K562 (cell line): Measurements from ENCODE around the gene GATAD2B. TPM values are rescaled to one million over a fixed set of nuclear protein-coding genes. Genes with fewer than 3 reads are reported as not detected.

ENCODE experiments used
- ATAC-seq: fragments of 200-7000 bp; cut with Tn5 transposase; 3 replicates; pipeline ENCODE4 v1.9.1; 2020; ENCODE audit warnings: moderate library complexity
- BruUV-seq: library from RNA; stranded (reverse); fragments of 400-500 nt; replicated peaks from 2 replicates; lab custom pipeline; 2021; lab: Mats Ljungman, UMichigan
- CTCF ChIA-PET: fragments of 300-600 bp; formaldehyde crosslinking; extraction: SDS; loops from one replicate; lab custom pipeline; 2021; ENCODE audit warnings: low intra/inter-chr PET ratio; lab: Yijun Ruan, JAX
- POLR2A ChIA-PET: fragments of 300-600, 350-650 bp; sonication (Branson Sonifier 250); formaldehyde crosslinking; extraction: SDS; loops from one replicate; lab custom pipeline; 2021; ENCODE audit warnings: antibody characterized with exemption, inconsistent platforms; lab: Yijun Ruan, JAX
- DNase-seq, 4 experiments: peaks; one replicate each; pipeline versions ENCODE4 v3.0.0 to v3.0.0-alpha.2; 2011 to 2018; ENCODE audit warnings: low spot score in 3 of 4, mixed read lengths in 3 of 4; ENCODE audit errors: extremely low read depth in 1 of 4
- FAIRE-seq: peaks from 2 replicates; lab custom pipeline; 2011; peaks lifted over from hg19 to GRCh38; lab: Jason Lieb, UNC
- H2AFZ ChIP-seq: 2 replicates; pipeline ENCODE4 v1.6.0; 2011; ENCODE audit warnings: low read depth, low read length, control low read depth, inconsistent platforms
- H3K27ac ChIP-seq: fragments of 200-600 bp; 3 replicates; pipeline ENCODE4 v1.8.0; 2011; ENCODE audit warnings: low read depth, mild to moderate bottlenecking, control low read depth, inconsistent platforms, low read length, moderate library complexity, mixed read lengths; ENCODE audit errors: extremely low read depth
- H3K27me3 ChIP-seq, 2 experiments: fragments of 300-600 bp in 1 of 2; 2 replicates in 1 of 2; 3 replicates in 1 of 2; pipeline versions ENCODE4 v1.6.0 to v1.8.0; 2011; ENCODE audit warnings: inconsistent platforms in 2 of 2, low read length in 2 of 2, mild to moderate bottlenecking in 1 of 2, mixed read lengths in 1 of 2, moderate library complexity in 1 of 2; ENCODE audit not compliant: control insufficient read depth in 2 of 2, insufficient read depth in 2 of 2
- H3K36me3 ChIP-seq: fragments of 300-600 bp; 3 replicates; pipeline ENCODE4 v1.8.0; 2011; ENCODE audit warnings: mild to moderate bottlenecking, low read length, inconsistent platforms; ENCODE audit not compliant: control insufficient read depth, insufficient read depth
- H3K4me1 ChIP-seq, 2 experiments: fragments of 200-600 bp in 1 of 2; replicated peaks in 1 of 2; 2 replicates in 1 of 2; 3 replicates in 1 of 2; pipeline versions ENCODE4 v1.5.1 to v1.8.0; 2011; ENCODE audit warnings: inconsistent platforms in 2 of 2, low read length in 2 of 2, mild to moderate bottlenecking in 1 of 2, mixed read lengths in 1 of 2, moderate library complexity in 1 of 2; ENCODE audit not compliant: control insufficient read depth in 2 of 2, insufficient read depth in 2 of 2
- H3K4me2 ChIP-seq: 2 replicates; pipeline ENCODE4 v1.6.1; 2011; ENCODE audit warnings: low read length, control low read depth, inconsistent platforms, mixed read lengths; ENCODE audit not compliant: insufficient read depth
- H3K4me3 ChIP-seq: fragments of 200-600 bp; sonication (generic), shearing (Covaris generic); 2 replicates; pipeline ENCODE4 v1.5.1; 2016; ENCODE audit warnings: control low read depth, inconsistent platforms
- H3K79me2 ChIP-seq: fragments of 200-600 bp; 3 replicates; pipeline ENCODE4 v1.8.0; 2011; ENCODE audit warnings: low read length, inconsistent platforms; ENCODE audit not compliant: control insufficient read depth, insufficient read depth
- H3K9ac ChIP-seq, 2 experiments: 2 replicates each; pipeline versions ENCODE4 v1.6.0 to v1.6.1; 2011; ENCODE audit warnings: low read depth in 2 of 2, low read length in 2 of 2, control low read depth in 1 of 2, inconsistent platforms in 1 of 2, mild to moderate bottlenecking in 1 of 2, mixed read lengths in 1 of 2; ENCODE audit not compliant: insufficient read depth in 1 of 2
- H3K9me1 ChIP-seq: one replicate; pipeline ENCODE4 v1.6.0; 2011; ENCODE audit warnings: inconsistent platforms, mild to moderate bottlenecking, low read length, moderate library complexity; ENCODE audit not compliant: control insufficient read depth, insufficient read depth
- H3K9me3 ChIP-seq: replicated peaks from 2 replicates; pipeline ENCODE4 v1.5.1; 2011; ENCODE audit warnings: low read depth, low read length, inconsistent platforms; ENCODE audit not compliant: control insufficient read depth, insufficient read depth
- H4K20me1 ChIP-seq: replicated peaks from 2 replicates; pipeline ENCODE4 v1.6.1; 2011; ENCODE audit warnings: low read length, inconsistent platforms, mixed read lengths; ENCODE audit not compliant: control insufficient read depth, insufficient read depth
- EGR1 ChIP-seq: fragments of 450-650 bp; conservative IDR thresholded peaks from 2 replicates; pipeline ENCODE4 v1.6.1; 2017; ENCODE audit warnings: mild to moderate bottlenecking
- NFIC ChIP-seq: fragments of 450-650 bp; IDR thresholded peaks from 2 replicates; pipeline ENCODE4 v1.6.1; 2017; ENCODE audit warnings: mild to moderate bottlenecking, inconsistent platforms
- STAT5B ChIP-seq: fragments of 250-450 bp; sonication (Bioruptor Pico); IDR thresholded peaks from 2 replicates; pipeline ENCODE4 v1.8.0; 2021; ENCODE audit warnings: mild to moderate bottlenecking, inconsistent platforms
- ZNF699 ChIP-seq: fragments of 250-450 bp; sonication (Bioruptor Pico); IDR thresholded peaks from 2 replicates; pipeline ENCODE4 v1.8.0; 2021; ENCODE audit warnings: mild to moderate bottlenecking, moderate library complexity; ENCODE audit not compliant: insufficient replicate concordance
- WGBS: fragments of 100-300 bp; shearing (Covaris generic); methylation state at CpG from one replicate; pipeline ENCODE4 v1.1.6; 2016; ENCODE audit warnings: low coverage, mixed read lengths; ENCODE audit not compliant: insufficient coverage; ENCODE audit errors: missing lambda C conversion rate; 5-methylcytosine and 5-hydroxymethylcytosine counted together
- in situ Hi-C: fragments of 300-500 bp; cut with MboI; formaldehyde crosslinking; loops from 4 replicates; pipeline ENCODE4 v1.15.0; 2018; ENCODE audit warnings: inconsistent platforms, mixed read lengths
- intact Hi-C: fragments of 100-400 bp; cut with micrococcal nuclease; formaldehyde crosslinking; loops from 2 replicates; pipeline ENCODE4 v1.14.2; 2022
- polyA plus RNA-seq, 8 experiments: library from polyadenylated mRNA; depleted of rRNA in 4 of 8; stranded (reverse) in 5 of 8; unstranded in 3 of 8; fragments of >200 nt; fragmentation: Nextera tagmentation in 2 of 8; fragmentation: Illumina TruSeq in 1 of 8; extraction: Ambion mirVana in 2 of 8; extraction: Trizol in 1 of 8; gene quantifications; 2 replicates each; pipeline versions ENCODE4 v1.2.1 to v1.2.3, GENCODE V29; 2011 to 2014; ENCODE audit warnings: inconsistent platforms in 1 of 8, missing spikeins in 1 of 8
- total RNA-seq, 7 experiments: library from RNA; depleted of rRNA in 6 of 7; stranded (reverse); fragments of >200 nt in 6 of 7; fragmentation: Illumina TruSeq in 2 of 7; extraction: Trizol in 2 of 7; gene quantifications; 2 replicates each; pipeline versions ENCODE4 v1.2.1 to v1.2.3, GENCODE V29; 2011 to 2021; ENCODE audit warnings: low replicate concordance in 1 of 7

GATAD2B gene
- total and polyA plus RNA-seq, 9 of the 15 experiments (the other 6 are each of a cell fraction or from before 2014, with no cell fraction given) = 1.5 to 40.2 (median 4.9) TPM

DNA sequence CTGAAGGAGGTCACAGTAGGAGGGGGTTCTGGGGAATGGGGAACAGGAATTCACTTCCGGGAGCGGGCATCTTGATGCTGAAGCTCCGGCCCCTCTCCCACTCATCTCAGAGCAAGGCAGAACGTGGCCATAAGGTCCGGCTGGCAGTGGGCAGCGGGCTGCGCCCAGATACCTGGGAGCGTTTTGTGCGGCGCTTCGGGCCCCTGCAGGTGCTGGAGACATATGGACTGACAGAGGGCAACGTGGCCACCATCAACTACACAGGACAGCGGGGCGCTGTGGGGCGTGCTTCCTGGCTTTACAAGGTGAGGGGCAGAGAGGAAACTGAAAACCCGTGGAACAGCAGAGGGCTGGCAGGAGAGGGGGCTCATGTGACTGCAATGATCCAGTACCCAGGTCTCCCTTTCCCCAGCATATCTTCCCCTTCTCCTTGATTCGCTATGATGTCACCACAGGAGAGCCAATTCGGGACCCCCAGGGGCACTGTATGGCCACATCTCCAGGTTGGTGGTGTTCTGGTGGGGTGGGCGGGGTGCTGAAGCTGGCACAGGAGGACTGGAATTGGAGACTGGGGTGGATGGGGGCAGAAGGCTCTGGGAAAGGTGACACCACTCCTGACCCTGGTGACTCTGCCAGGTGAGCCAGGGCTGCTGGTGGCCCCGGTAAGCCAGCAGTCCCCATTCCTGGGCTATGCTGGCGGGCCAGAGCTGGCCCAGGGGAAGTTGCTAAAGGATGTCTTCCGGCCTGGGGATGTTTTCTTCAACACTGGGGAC, 144.5 kb downstream of the GATAD2B start (continued):
- TF ChIP-seq ZNF699 (CRISPR knock-in tag) = no peak

DNA sequence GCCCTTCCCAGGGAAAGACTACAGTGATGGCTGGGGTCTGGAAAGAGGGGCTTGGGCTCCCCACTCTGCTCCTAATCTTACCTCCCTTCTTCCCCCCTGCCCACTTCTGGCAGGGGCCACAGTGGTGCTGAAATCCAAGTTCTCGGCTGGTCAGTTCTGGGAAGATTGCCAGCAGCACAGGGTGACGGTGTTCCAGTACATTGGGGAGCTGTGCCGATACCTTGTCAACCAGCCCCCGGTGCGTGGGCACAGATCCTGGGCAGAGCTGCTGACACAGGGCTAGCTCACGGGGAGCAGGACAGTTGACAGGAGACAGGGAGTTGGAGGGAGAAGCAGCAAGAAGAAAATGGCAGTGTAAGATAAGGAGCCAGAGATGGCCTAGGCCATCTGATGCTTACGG, 145.1 kb downstream of the GATAD2B start:
- ATAC-seq (no peak), FAIRE-seq (no peak), DNase-seq (peak in 1 of 4 experiments; percentile 30)
- H3K27me3 ChIP-seq = no peaks in the 10 kb centered on the region
- no peaks in the 10 kb centered on the region for H3K9me1 ChIP-seq
- ChIA-PET POLR2A (no interaction called here), CTCF (no interaction called here)
- BruUV-seq = no TSS peak
- H3K27ac ChIP-seq = no peak overlapping the region
- no peaks in the 10 kb centered on the region for H3K9me3 ChIP-seq
- no peak overlapping the region for H3K4me2 ChIP-seq
- H3K36me3 ChIP-seq = peaks cover 5% of the 10 kb centered on the region; the same call in 1 of the 3 replicates
- TF ChIP-seq STAT5B (CRISPR knock-in tag) (no peak), NFIC (peak; percentile 73), EGR1 (peak; percentile 76)
- H2AFZ ChIP-seq = no peak overlapping the region
- intact Hi-C loops (loop anchor here (10.0 kb wide), 1 partner anchor 263 kb away; no protein-coding TSS in a partner anchor), in situ Hi-C loops (loop anchor here (5.0 kb wide), 1 partner anchor 105 kb away; the partner anchor contains the start of gene ILF2)
- no peaks in the 10 kb centered on the region for H4K20me1 ChIP-seq
- H3K4me3 ChIP-seq = no peak overlapping the region
- WGBS = 27% methylated on average over 7 of the region's 7 CpGs
- no peaks in the 10 kb centered on the region for H3K79me2 ChIP-seq
- peaks cover 10 to 49% of the 10 kb centered on the region in 2 experiments for H3K4me1 ChIP-seq
- 0 out of 4 replicates have a peak overlapping the region, but pooled peaks of 1 of the 2 experiments have one; percentile 22 for H3K9ac ChIP-seq
